GM12875 (cell line): ENCODE data around the gene CAMKK1.

Experiments used
- H3K4me3 ChIP-seq: one replicate; pipeline ENCODE4 v1.5.1; 2011; ENCODE audit warnings: low read depth, low read length, control low read depth
- CTCF ChIP-seq: IDR thresholded peaks from 2 replicates; pipeline ENCODE4 v1.5.1; 2011; ENCODE audit warnings: low read depth, mild to moderate bottlenecking, control low read depth, inconsistent platforms, low read length, moderate library complexity, borderline replicate concordance; ENCODE audit not compliant: insufficient read depth

Gene CAMKK1

GRCh38 chr17:3916825-3917224 is 24.0 kb upstream of the CAMKK1 start:
- H3K4me3 ChIP-seq, result no peak overlapping the region
- no peak for TF ChIP-seq CTCF

- TF ChIP-seq CTCF, result no peak
- peak within 1 kb of the TSS; percentile 46 for H3K4me3 ChIP-seq
These were observed 23.3 kb upstream of the CAMKK1 start, which contains the start of gene P2RX1 for GRCh38 chr17:3915995-3916696. P2RX1 (minus strand) TSS chr17:3916465; CDS start chr17:3916225, 240 bp downstream.

- peak overlapping the region; percentile 46 for H3K4me3 ChIP-seq
- no peak for TF ChIP-seq CTCF
These were observed 22.7 kb upstream of the CAMKK1 start for GRCh38 chr17:3915581-3915994.

- TF ChIP-seq CTCF, result no peak
- peak overlapping the region; percentile 5 for H3K4me3 ChIP-seq
These were observed 21.4 kb upstream of the CAMKK1 start for GRCh38 chr17:3914312-3914670.

- peak overlapping the region; percentile 5 for H3K4me3 ChIP-seq
- TF ChIP-seq CTCF, result peak; percentile 99
These were observed 20.9 kb upstream of the CAMKK1 start for GRCh38 chr17:3913531-3914311.

- no peak for TF ChIP-seq CTCF
- no peak overlapping the region for H3K4me3 ChIP-seq
These were observed 20.0 kb upstream of the CAMKK1 start for GRCh38 chr17:3912827-3913226.
